GM18517 (cell line): Measurements from ENCODE around the gene PEMT.

Experiments used
- ATAC-seq: cut with Tn5 transposase; IDR thresholded peaks from one replicate; pipeline ENCODE4 v1.9.1; 2021; ENCODE audit warnings: mild to moderate bottlenecking, moderate library complexity; ENCODE audit not compliant: unreplicated experiment

PEMT gene

GRCh38 chr17:17538417-17539391 lies 52.8 kb downstream of the PEMT start:
- ATAC-seq: no peak

GRCh38 chr17:17537311-17538099 lies 54.0 kb downstream of the PEMT start:
- no peak for ATAC-seq

- no peak for ATAC-seq
These were observed 54.8 kb downstream of the PEMT start for GRCh38 chr17:17536702-17537101.

- ATAC-seq: no peak
These were observed 55.6 kb downstream of the PEMT start for GRCh38 chr17:17535957-17536356.

- ATAC-seq: no peak
These were observed 57.5 kb downstream of the PEMT start for GRCh38 chr17:17533901-17534441.

- no peak for ATAC-seq
These were observed 58.5 kb downstream of the PEMT start for GRCh38 chr17:17532991-17533390.

GRCh38 chr17:17531156-17531555 lies 60.4 kb downstream of the PEMT start:
- ATAC-seq: no peak

GRCh38 chr17:17528696-17529652 lies 62.5 kb downstream of the PEMT start:
- no peak for ATAC-seq

GRCh38 chr17:17527956-17528500 lies 63.5 kb downstream of the PEMT start:
- no peak for ATAC-seq

- no peak for ATAC-seq
These were observed 64.0 kb downstream of the PEMT start for GRCh38 chr17:17527534-17527933.

GRCh38 chr17:17526369-17526768 lies 65.1 kb downstream of the PEMT start:
- no peak for ATAC-seq

- no peak for ATAC-seq
These were observed 65.6 kb downstream of the PEMT start for GRCh38 chr17:17525956-17526355.

- ATAC-seq: no peak
These were observed 66.2 kb downstream of the PEMT start for GRCh38 chr17:17525311-17525710.

GRCh38 chr17:17523731-17524490 lies 67.6 kb downstream of the PEMT start:
- ATAC-seq: no peak

- no peak for ATAC-seq
These were observed 68.3 kb downstream of the PEMT start for GRCh38 chr17:17523001-17523730.

- ATAC-seq: no peak
These were observed 70.8 kb downstream of the PEMT start for GRCh38 chr17:17520599-17521232.

- ATAC-seq: no peak
These were observed 71.6 kb downstream of the PEMT start for GRCh38 chr17:17519886-17520285.

GRCh38 chr17:17518951-17519350 lies 72.6 kb downstream of the PEMT start:
- no peak for ATAC-seq
